Osteocyte (in vitro differentiated cells): ENCODE results near the gene RNF214. TPM values are rescaled to one million over a fixed set of nuclear protein-coding genes. Genes with fewer than 3 reads are reported as not detected.
A peak's percentile ranks its signal among the peaks of the same experiment; 100 is the strongest.
"Not testable (repeated sequence)": the region's sequence is repeated elsewhere in the genome, so short reads cannot be mapped to it uniquely, and the experiment has no call there.

Experiments
- DNase-seq: peaks from one replicate; pipeline ENCODE4 v3.0.0; 2021; ENCODE audit warnings: mixed read lengths; ENCODE audit not compliant: unreplicated experiment; ENCODE audit errors: extremely low spot score
- H3K27ac Mint-ChIP-seq: one replicate; pipeline ENCODE4 v1.8.0; 2021; ENCODE audit warnings: mild to moderate bottlenecking, mixed read lengths; ENCODE audit not compliant: unreplicated experiment
- H3K27me3 Mint-ChIP-seq: one replicate; pipeline ENCODE4 v1.8.0; 2021; ENCODE audit warnings: mixed read lengths; ENCODE audit not compliant: unreplicated experiment
- H3K36me3 Mint-ChIP-seq: one replicate; pipeline ENCODE4 v1.8.0; 2021; ENCODE audit warnings: mixed read lengths; ENCODE audit not compliant: unreplicated experiment
- H3K4me1 Mint-ChIP-seq: one replicate; pipeline ENCODE4 v1.8.0; 2021; ENCODE audit warnings: mixed read lengths; ENCODE audit not compliant: unreplicated experiment
- H3K4me3 Mint-ChIP-seq: one replicate; pipeline ENCODE4 v1.8.0; 2021; ENCODE audit warnings: mild to moderate bottlenecking, moderate library complexity, mixed read lengths; ENCODE audit not compliant: unreplicated experiment
- H3K9me3 Mint-ChIP-seq: one replicate; pipeline ENCODE4 v1.8.0; 2021; ENCODE audit warnings: mixed read lengths; ENCODE audit not compliant: unreplicated experiment
- total RNA-seq: library from RNA; stranded (reverse); gene quantifications from 2 replicates; pipeline ENCODE4 v1.2.1, GENCODE V29; 2021
- TF ChIP-seq, protein P1 (sequence below): fragments of 200-600 bp; sonication (generic); IDR thresholded peaks from 2 replicates; pipeline ENCODE4 v1.5.0; 2021; ENCODE audit warnings: antibody characterized with exemption, mild to moderate bottlenecking, moderate library complexity

Gene RNF214
- total RNA-seq, 1 donor from 2014 or later = 32.8 TPM

DNA sequence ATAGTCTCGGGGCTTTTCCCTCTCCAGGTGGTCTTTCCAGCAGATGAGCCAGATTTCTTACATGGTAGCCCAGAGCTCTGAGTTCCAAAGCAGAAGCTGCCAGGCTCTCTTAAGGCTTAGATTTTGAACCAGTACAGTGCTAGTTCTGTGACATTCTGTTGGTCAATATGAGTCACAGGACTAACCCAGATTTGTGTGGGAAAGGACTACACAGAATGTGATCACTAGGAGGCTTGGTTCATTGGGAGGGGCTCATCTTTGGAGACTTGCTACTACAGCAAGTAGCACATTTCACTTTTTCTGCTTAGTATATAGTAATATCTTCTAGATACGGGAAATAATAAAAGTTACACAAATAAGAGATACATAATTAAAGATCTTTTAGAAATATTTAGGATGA is 24.1 kb downstream of the RNF214 start:
- H3K27ac Mint-ChIP-seq = no peak overlapping the region
- H3K9me3 Mint-ChIP-seq = no peaks in the 10 kb centered on the region
- peaks cover 6% of the 10 kb centered on the region for H3K4me1 Mint-ChIP-seq
- TF ChIP-seq, protein P1, sequence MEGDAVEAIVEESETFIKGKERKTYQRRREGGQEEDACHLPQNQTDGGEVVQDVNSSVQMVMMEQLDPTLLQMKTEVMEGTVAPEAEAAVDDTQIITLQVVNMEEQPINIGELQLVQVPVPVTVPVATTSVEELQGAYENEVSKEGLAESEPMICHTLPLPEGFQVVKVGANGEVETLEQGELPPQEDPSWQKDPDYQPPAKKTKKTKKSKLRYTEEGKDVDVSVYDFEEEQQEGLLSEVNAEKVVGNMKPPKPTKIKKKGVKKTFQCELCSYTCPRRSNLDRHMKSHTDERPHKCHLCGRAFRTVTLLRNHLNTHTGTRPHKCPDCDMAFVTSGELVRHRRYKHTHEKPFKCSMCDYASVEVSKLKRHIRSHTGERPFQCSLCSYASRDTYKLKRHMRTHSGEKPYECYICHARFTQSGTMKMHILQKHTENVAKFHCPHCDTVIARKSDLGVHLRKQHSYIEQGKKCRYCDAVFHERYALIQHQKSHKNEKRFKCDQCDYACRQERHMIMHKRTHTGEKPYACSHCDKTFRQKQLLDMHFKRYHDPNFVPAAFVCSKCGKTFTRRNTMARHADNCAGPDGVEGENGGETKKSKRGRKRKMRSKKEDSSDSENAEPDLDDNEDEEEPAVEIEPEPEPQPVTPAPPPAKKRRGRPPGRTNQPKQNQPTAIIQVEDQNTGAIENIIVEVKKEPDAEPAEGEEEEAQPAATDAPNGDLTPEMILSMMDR = no peak
- peaks cover 41% of the 10 kb centered on the region for H3K36me3 Mint-ChIP-seq
- H3K27me3 Mint-ChIP-seq = no peaks in the 10 kb centered on the region
- no peak overlapping the region for H3K4me3 Mint-ChIP-seq
- no peak for DNase-seq

DNA sequence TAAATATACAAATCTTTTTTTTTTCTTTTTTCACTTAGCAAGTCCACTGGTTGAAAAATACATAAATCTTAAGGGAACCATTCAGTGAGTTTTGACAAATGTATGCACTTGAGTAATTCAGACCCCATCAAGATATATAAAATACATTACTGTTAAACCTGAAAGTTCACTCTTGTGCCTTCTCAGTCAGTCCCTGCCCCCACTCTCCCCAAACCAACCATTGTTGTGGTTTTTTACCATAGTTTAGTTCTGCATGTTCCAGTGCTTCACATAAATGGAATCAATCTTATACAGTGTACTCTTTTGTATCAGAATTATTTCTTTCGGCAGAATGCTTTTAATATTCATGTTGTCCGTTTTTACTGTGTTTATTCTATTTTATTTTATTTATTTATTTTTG is 26.1 kb downstream of the RNF214 start:
- no peak for DNase-seq
- H3K4me3 Mint-ChIP-seq = no peak overlapping the region
- no peaks in the 10 kb centered on the region for H3K27me3 Mint-ChIP-seq
- no peak overlapping the region for H3K27ac Mint-ChIP-seq
- TF ChIP-seq, protein P1 = no peak
- H3K36me3 Mint-ChIP-seq = peaks cover 43% of the 10 kb centered on the region
- no peaks in the 10 kb centered on the region for H3K9me3 Mint-ChIP-seq
- peaks cover 6% of the 10 kb centered on the region for H3K4me1 Mint-ChIP-seq

DNA sequence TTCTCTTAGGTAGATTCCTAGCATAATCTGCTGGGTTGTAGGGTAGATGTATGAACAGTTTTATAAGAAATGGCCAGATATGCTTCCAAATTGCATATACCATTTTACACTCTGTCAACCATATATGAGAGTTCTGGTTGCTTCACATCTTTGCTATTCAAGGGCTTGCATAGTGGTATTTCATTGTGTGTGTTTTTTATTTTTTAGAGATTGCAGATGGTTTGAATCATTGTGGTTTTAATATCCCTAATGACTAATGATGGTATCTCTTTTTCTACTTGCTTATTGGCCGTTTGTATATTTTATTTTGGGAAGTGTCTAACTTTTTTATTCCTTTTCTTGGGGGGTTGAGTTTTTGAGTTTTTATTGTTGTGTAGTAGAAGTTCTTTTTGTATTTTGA is 26.9 kb downstream of the RNF214 start:
- Mint-ChIP-seq H3K4me3 (no peak overlapping the region), H3K36me3 (peaks cover 38% of the 10 kb centered on the region), H3K27ac (no peak overlapping the region), H3K27me3 (no peaks in the 10 kb centered on the region), H3K4me1 (peaks cover 6% of the 10 kb centered on the region), H3K9me3 (no peaks in the 10 kb centered on the region)
- DNase-seq = no peak
- TF ChIP-seq, protein P1 = no peak

DNA sequence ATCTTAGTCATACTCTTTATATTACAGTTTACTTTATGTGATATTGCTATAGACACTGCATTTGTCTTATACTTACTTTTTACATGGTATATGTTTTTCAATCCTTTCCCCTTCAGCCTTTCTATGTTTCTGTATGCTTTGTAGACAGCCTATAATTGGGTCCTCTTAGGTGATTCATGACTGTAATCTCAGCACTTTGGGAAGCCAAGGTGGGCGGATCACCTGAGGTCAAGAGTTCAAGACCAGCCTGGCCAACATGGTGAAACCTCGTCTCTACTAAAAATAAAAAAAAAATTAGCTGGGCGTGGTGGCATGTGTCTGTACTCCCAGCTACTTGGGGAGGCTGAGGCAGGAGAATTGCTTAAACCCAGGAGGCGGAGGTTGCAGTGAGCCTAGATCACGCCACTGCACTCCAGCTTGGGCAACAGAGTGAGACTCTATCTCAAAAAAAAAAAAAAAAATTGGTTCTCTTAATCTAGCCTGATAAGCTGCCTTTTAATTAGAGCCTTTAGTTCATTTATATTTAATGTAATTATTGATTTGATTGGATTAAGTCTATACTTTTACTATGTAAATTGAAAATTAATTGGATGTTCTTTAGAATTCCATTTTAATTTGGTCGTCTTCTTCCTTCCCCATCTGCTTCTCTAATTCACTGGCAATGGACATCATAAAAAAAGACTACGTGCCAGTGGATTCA is 32.3 kb downstream of the RNF214 start:
- peaks cover 31% of the 10 kb centered on the region for H3K36me3 Mint-ChIP-seq
- H3K27ac Mint-ChIP-seq, H3K27me3 Mint-ChIP-seq, H3K4me1 Mint-ChIP-seq, H3K4me3 Mint-ChIP-seq, H3K9me3 Mint-ChIP-seq: not testable (repeated sequence)
- peak; percentile 15 for DNase-seq

DNA sequence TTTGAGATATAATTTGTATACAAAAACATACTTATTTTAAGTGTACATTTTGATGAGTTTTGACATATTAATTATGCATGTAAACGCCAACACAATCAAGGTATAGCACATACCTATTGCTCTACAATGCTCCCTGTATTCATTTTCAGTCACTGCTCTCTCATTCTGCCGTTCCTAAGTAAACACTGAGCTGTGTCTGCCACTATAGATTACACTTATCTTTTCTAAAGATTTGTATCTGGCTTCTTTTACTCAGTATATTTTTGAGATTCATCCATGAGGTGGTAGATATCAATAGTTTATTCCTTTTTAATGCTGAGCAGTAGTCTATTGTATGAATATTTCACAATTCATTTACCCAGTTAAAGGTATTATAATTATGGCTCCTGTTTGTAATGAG is 33.3 kb downstream of the RNF214 start:
- Mint-ChIP-seq H3K36me3 (peaks cover 27% of the 10 kb centered on the region), H3K4me3 (no peak overlapping the region)
- TF ChIP-seq, protein P1 = no peak

DNA sequence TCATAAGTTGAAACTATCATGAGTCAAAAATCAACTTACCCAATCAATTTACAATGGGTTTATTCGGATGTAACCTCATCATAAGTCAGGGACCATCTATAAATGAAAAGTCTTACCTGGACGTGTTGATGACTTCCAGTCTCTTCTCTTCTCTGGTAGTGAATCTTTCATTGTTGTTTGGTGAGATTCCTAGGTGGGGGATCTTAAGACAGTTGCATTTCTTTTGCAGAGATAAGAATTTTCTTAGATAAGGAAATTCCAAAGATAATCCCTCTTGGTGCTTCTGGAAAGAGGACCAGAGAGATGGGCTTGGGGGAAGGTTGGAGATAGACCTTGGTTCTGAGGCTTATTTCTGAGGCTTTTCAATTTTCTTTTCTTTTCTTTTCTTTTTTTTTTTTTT is 37.4 kb downstream of the RNF214 start:
- TF ChIP-seq, protein P1 = no peak
- peaks cover 10% of the 10 kb centered on the region for H3K9me3 Mint-ChIP-seq
- peaks cover 9% of the 10 kb centered on the region for H3K4me1 Mint-ChIP-seq
- H3K36me3 Mint-ChIP-seq = peaks cover 25% of the 10 kb centered on the region
- no peak overlapping the region for H3K4me3 Mint-ChIP-seq
- DNase-seq = no peak
- no peak overlapping the region for H3K27ac Mint-ChIP-seq
- no peaks in the 10 kb centered on the region for H3K27me3 Mint-ChIP-seq

More for the DNA sequence above, 33.3 kb downstream of the RNF214 start:
- H3K27ac Mint-ChIP-seq = no peak overlapping the region
- no peaks in the 10 kb centered on the region for H3K27me3 Mint-ChIP-seq
- no peaks in the 10 kb centered on the region for H3K4me1 Mint-ChIP-seq
- no peak for DNase-seq
- no peaks in the 10 kb centered on the region for H3K9me3 Mint-ChIP-seq
